Measurements from ENCODE around the gene PCLO.
"Not testable (repeated sequence)": the region's sequence is repeated elsewhere in the genome, so short reads cannot be mapped to it uniquely, and the experiment has no call there.

The PCLO gene

GRCh38 chr7:82959528-82959927 lies 203.2 kb downstream of the PCLO start:
- no peak for DNase-seq

DNA sequence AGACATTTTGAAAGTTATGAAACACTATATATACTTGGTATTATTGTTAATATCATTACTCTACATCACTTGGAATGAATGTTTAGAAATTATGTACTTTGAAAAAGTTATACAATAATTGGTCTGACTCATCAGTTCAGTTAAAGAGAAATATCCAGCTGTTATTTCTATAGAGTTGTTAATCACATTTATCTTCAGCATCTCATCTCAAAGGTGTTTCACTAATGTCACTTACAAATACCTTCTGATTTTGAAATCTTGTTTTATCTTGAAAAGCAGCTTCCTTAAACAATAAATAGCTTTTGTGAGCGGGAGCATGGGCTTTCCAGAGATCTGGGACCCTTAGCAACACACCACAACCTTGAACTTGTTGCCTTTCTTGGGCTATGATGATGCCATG lies 205.2 kb downstream of the PCLO start:
- DNase-seq = no peak

DNA sequence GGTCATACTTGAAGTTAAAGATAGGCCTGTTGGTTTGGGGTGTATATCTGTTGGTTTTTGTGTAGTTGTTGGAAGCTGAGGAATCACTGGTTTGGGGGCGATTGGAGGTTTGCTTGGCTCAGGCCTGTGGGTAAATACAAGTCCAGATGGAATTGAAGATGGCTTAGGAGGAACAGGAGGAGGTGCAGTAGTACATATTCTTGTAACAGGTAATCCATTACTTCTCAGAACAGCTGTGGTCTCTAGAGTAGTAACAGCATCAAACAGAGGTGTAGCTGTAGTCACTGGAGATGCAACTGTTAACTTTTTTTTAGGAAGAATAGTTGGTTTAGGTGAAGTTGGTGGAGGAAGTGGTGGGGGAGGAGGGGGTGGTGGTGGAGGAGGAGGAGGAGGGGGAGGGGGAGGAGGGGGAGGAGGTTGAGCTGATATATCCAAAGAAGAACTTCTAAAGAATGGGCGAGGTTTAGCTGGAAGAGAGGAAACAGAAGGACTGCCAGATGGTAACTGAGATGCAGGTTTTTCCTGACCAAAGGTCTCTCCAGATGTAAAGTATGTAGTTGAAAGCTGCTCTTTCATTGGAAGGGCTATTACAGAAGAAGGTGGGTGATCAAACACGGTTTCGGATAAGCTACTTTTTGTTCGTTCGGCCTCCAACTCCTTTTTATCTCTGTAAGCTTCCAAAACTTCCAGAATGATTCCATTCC lies 209.2 kb downstream of the PCLO start:
- DNase-seq = no peak

- DNase-seq = no peak
These were observed 212.2 kb downstream of the PCLO start for GRCh38 chr7:82950436-82950835.

DNA sequence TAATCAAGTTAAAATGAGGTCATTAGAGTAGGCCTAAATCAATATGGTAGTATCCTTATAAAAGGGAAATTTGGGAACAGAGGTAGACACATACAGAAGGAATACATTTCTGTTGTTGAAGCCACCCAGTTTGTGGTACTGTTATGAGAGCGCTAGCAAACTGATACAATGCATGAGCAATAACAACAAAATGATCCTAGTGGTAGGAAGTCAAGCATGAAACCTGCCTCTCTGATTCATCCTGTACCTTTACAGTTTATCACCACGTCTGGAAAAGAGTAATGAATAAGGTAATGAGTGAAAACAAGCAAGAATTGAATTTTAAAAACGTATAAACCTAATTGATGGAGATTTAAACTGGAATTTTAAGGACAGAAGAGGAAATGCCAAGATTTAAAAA lies 217.2 kb downstream of the PCLO start:
- DNase-seq = no peak

GRCh38 chr7:82945056-82945455 lies 217.6 kb downstream of the PCLO start:
- DNase-seq = no peak

DNA sequence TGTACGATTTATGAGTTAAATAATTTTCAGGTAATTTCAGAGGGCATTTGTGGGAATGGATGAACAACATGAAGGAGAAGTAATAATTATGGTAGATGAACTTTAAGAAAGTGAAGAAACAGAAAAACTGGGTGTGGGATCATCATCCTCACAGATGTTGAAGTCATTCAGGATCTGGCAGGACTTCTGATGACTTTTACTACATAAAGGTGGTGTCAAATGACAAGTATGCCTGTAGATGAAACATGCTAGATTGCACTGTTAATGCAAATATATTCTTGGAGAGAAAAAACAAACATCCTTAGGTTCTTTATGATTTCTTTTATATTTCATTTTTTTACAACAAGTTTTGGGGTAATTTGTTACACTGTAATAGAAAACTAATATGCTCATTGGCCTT lies 230.2 kb downstream of the PCLO start:
- DNase-seq = no peak

- peak; percentile 19 for DNase-seq
These were observed 236.2 kb downstream of the PCLO start for GRCh38 chr7:82926477-82926876.

DNA sequence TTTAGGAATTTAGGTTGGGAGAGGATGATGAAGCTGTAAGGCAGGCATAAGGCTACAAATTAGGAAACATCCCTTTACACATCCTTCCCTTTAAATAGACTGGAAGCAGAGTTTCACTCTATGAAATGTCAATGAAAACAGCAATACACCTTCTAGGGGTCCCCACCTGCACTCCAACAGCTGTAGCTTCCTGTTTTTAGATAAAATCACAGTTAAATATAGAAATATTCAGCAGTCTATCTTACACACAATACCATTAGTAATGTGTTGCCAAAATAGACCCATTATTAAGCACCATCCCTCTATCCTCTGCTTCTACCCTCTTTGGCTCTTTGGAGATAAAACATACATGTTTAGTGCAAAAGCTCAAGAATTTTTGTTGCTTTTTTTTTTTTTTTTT lies 237.4 kb downstream of the PCLO start:
- DNase-seq = no peak

GRCh38 chr7:82906502-82906901 lies 256.2 kb downstream of the PCLO start:
- DNase-seq = no peak

DNA sequence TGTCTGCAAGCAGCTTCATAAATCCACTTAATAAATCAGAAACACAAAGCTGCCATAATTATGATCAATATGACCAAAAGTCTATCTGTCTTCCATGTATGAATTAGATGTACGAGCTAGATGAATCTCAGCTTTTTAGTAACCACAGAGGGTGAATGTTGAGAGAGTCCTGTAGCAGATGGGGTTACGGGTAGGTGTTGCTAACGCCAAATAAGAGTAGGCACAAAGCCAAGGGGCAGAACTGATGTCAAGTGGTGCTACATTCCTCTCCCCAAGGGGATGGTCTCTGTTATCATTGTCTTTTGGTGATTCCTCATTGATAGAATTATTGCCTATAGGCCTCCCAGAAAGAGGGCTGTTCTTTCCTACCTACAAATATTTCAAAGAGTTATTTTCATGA lies 257.8 kb downstream of the PCLO start:
- peak; percentile 15 for DNase-seq

DNA sequence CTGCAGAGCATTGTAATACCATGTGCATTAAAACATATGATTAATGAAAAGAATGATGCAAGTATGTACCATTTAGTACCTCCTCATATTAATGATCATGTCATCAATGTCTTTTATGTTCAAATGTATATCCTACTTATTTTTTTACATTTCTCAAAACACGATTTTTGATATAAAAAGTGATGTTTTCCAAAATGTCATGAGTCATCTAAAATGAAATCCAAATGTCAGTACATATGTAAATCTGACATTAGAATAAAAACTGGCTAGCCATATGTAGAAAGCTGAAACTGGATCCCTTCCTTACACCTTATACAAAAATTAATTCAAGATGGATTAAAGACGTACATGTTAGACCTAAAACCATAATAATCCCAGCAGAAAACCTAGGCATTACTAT lies 261.6 kb downstream of the PCLO start:
- not testable (repeated sequence) for DNase-seq

- DNase-seq = no peak
These were observed 265.2 kb downstream of the PCLO start for GRCh38 chr7:82897500-82897899.

- not testable (repeated sequence) for DNase-seq
These were observed 268.3 kb downstream of the PCLO start for GRCh38 chr7:82894341-82894740.

DNA sequence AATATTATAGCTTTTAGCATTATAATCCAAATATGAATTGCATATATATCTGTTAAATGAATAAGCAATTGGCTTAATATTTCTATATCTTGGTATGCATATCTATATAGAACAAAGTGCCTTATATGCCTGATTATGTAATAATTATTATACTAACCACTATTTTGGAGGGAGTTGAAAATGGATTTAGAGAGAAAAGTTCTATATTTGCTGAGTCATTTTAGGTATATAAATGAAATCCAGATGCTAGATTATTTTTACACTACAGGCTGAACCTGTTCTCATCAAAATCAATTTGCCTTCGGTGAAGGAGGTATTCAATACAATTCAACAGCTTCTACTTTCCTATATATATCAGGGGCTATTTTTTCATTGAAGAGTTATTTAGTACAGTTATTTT lies 276.4 kb downstream of the PCLO start:
- no peak for DNase-seq

GRCh38 chr7:82865856-82866255 lies 296.8 kb downstream of the PCLO start:
- DNase-seq = no peak

GRCh38 chr7:82859106-82859850 lies 303.4 kb downstream of the PCLO start:
- no peak for DNase-seq

DNA sequence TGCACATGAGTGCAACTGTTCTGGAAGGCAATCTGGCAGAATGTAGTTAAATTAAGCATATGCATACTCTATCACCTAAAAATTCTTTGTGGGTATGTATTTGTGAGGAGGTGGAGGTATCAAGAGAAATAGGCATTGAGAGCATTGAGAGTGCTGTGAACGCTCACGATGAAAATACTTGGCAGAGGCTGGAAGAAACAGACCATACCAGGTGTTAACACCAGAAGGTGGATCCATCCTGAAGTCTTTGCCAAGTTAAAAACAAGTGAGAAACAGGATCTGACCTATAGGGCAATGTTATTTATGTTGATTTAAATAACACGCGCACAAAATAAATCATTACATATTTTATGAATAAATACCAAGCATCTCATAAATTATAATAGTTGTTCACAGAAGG lies 311.6 kb downstream of the PCLO start:
- DNase-seq = peak; percentile 7

DNA sequence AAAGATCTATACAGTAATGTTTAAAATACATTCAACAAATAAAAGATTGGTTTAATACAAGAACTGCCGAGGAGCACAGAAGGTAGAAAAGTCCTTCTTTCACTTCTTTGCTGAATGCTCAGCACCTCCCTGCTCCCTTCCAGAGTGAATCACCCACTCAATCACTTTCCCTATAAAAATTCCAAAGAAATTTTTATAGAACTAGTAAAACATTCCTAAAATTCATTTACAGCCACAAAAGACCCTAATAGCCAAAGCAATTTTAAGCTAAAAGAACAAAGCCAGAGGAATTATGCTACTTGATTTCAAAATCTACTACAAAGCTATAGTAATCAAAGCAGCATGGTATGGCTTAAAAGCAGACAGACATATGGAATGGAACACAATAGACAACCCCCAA lies 320.9 kb downstream of the PCLO start:
- DNase-seq = no peak

DNA sequence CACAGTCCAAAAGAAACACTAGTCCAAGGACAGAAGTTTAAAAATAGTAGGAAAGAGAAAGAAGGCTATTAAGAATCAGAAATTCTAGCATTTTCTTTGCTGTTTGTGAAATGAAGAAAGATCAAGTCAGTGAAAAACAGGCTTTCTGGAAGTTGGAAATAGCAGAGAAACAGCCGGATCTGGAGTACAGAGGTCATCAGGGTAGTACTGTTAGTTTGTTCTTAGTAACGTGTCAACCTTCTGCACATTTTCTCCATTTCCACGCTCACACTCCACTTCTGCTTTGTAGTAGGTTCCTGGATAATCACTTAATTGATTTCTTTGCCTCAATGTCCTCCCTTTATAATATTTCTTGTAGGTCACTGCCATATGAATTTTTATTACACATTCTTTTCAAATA lies 322.6 kb downstream of the PCLO start:
- no peak for DNase-seq

GRCh38 chr7:82839555-82839954 lies 323.1 kb downstream of the PCLO start:
- no peak for DNase-seq

DNA sequence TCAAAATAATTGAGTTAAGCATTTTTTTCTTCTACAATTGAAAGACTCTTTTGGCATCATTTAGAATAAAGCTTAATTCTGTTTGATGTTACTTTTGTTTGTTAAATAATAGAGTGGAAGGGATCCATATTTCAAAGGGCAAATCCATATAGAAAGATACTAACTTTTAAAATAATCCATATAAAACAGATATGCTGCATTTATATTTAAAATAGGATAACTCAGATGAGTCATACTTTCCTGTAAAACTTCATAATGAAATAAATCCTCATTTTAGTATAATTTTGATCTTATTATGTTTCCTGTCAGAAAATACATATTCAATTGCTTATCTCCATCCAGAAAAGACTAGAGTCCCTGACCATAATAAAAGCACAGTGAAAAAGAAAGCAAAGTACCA lies 323.6 kb downstream of the PCLO start:
- DNase-seq = no peak

GRCh38 chr7:82838314-82838713 lies 324.4 kb downstream of the PCLO start:
- no peak for DNase-seq

DNA sequence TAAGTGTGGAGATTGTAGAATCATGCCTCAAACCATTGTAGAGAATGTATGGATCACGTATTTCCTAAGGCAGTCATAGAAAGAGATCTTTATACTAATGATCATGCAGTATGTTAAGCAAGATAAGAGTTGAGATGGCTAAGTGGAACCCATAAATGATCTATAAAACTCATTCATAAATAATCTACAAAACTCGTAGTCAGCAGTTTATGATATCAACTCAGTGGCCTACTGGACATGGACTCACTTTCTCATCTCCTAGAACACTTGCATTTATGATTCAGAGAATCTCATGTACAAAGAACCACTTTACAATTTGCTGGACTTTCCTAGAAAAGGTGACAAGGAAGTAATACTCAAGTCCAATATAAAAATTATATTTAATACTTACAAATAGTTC lies 339.6 kb downstream of the PCLO start:
- no peak for DNase-seq

DNA sequence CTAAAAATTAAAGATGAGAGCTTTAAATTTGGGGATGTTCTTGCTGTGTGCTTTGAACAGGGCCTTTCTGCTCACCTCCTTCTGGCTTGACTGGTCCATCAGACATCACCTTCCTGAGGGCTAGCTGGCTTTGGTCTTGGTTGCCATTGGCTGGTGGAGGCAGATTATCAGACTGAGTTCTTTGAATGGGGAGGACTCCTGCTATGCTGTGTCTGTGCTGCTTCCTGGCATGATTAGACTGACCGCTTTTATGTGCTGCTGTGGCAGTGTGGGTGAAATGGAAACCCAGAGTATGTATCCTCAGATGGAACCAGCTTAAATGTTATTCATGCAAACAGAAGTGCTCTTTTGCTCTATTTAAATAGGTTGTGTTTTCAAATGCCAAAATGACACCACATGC lies 341.6 kb downstream of the PCLO start:
- no peak for DNase-seq

Data from NCI-H446 treated with DMSO at 0.1 percent for 48 hours (cell line).